Measurements from ENCODE around the gene DAPK2. TPM values are rescaled to one million over a fixed set of nuclear protein-coding genes. Genes with fewer than 3 reads are reported as not detected.
"Not testable (repeated sequence)": the region's sequence is repeated elsewhere in the genome, so short reads cannot be mapped to it uniquely, and the experiment has no call there.

The DAPK2 gene
- total RNA-seq, 1 donor from 2014 or later, result 1.6 TPM

- no peak for TF ChIP-seq CTCF (IDR thresholded peaks at IDR 0.05)
- Mint-ChIP-seq H3K27ac (ENCODE audit: unreplicated experiment) (no peak overlapping the region), H3K4me3 (ENCODE audit: unreplicated experiment) (no peak overlapping the region), H3K27me3 (ENCODE audit: low read depth) (no peaks in the 10 kb centered on the region), H3K4me1 (ENCODE audit: low read depth) (peaks cover 10% of the 10 kb centered on the region), H3K9me3 (ENCODE audit: low read depth) (peaks cover 11% of the 10 kb centered on the region), H3K36me3 (ENCODE audit: low read depth) (peaks cover 2% of the 10 kb centered on the region)
- no peak for DNase-seq (ENCODE audit: low spot score)
Measured at GRCh38 chr15:63968700-63969099, 77.6 kb downstream of the DAPK2 start.

GRCh38 chr15:63968122-63968524 lies 78.2 kb downstream of the DAPK2 start:
- no peaks in the 10 kb centered on the region for H3K27me3 Mint-ChIP-seq (ENCODE audit: low read depth)
- H3K27ac Mint-ChIP-seq (ENCODE audit: unreplicated experiment), result no peak overlapping the region
- peaks cover 15% of the 10 kb centered on the region for H3K9me3 Mint-ChIP-seq (ENCODE audit: low read depth)
- DNase-seq (ENCODE audit: low spot score), result no peak
- no peak overlapping the region for H3K4me3 Mint-ChIP-seq (ENCODE audit: unreplicated experiment)
- peaks cover 5% of the 10 kb centered on the region for H3K4me1 Mint-ChIP-seq (ENCODE audit: low read depth)
- H3K36me3 Mint-ChIP-seq (ENCODE audit: low read depth), result peaks cover 7% of the 10 kb centered on the region
- TF ChIP-seq CTCF (IDR thresholded peaks at IDR 0.05), result no peak

- Mint-ChIP-seq H3K4me3 (ENCODE audit: unreplicated experiment) (no peak overlapping the region), H3K36me3 (ENCODE audit: low read depth) (peaks cover 7% of the 10 kb centered on the region), H3K27ac (ENCODE audit: unreplicated experiment) (no peak overlapping the region), H3K9me3 (ENCODE audit: low read depth) (peaks cover 15% of the 10 kb centered on the region), H3K4me1 (ENCODE audit: low read depth) (peaks cover 5% of the 10 kb centered on the region), H3K27me3 (ENCODE audit: low read depth) (no peaks in the 10 kb centered on the region)
- no peak for DNase-seq (ENCODE audit: low spot score)
- no peak for TF ChIP-seq CTCF (IDR thresholded peaks at IDR 0.05)
Measured at GRCh38 chr15:63967616-63968015, 78.7 kb downstream of the DAPK2 start.

GRCh38 chr15:63962947-63963721 lies 83.2 kb downstream of the DAPK2 start:
- not testable (repeated sequence) for H3K4me3 Mint-ChIP-seq (ENCODE audit: unreplicated experiment); DNase-seq (ENCODE audit: low spot score); H3K27me3 Mint-ChIP-seq (ENCODE audit: low read depth); H3K27ac Mint-ChIP-seq (ENCODE audit: unreplicated experiment); H3K4me1 Mint-ChIP-seq (ENCODE audit: low read depth); H3K36me3 Mint-ChIP-seq (ENCODE audit: low read depth)
- H3K9me3 Mint-ChIP-seq (ENCODE audit: low read depth), result peaks cover 17% of the 10 kb centered on the region

GRCh38 chr15:63953524-63953923 lies 92.8 kb downstream of the DAPK2 start:
- no peaks in the 10 kb centered on the region for H3K27me3 Mint-ChIP-seq (ENCODE audit: low read depth)
- peaks cover 4% of the 10 kb centered on the region for H3K9me3 Mint-ChIP-seq (ENCODE audit: low read depth)
- H3K36me3 Mint-ChIP-seq (ENCODE audit: low read depth), result no peaks in the 10 kb centered on the region
- DNase-seq (ENCODE audit: low spot score), result no peak
- no peak overlapping the region for H3K4me3 Mint-ChIP-seq (ENCODE audit: unreplicated experiment)
- TF ChIP-seq CTCF (IDR thresholded peaks at IDR 0.05), result no peak
- H3K4me1 Mint-ChIP-seq (ENCODE audit: low read depth), result peaks cover 15% of the 10 kb centered on the region
- no peak overlapping the region for H3K27ac Mint-ChIP-seq (ENCODE audit: unreplicated experiment)

Measured in chondrocyte (in vitro differentiated cells).